ENCODE results near the gene BHLHE40. TPM values are rescaled to one million over a fixed set of nuclear protein-coding genes. Genes with fewer than 3 reads are reported as not detected.
A peak's percentile ranks its signal among the peaks of the same experiment; 100 is the strongest.

Gene BHLHE40
- total RNA-seq, 1 donor: 22.9 TPM

- TF ChIP-seq CTCF (IDR thresholded peaks at IDR 0.05; ENCODE audit: insufficient read depth, low read length): no peak
- no peak overlapping the region for H3K4me3 ChIP-seq (ENCODE audit: low read depth, low read length)
- no peak for DNase-seq (ENCODE audit: low read depth)
These were observed 40.4 kb downstream of the BHLHE40 start for GRCh38 chr3:5019411-5020241.

DNA sequence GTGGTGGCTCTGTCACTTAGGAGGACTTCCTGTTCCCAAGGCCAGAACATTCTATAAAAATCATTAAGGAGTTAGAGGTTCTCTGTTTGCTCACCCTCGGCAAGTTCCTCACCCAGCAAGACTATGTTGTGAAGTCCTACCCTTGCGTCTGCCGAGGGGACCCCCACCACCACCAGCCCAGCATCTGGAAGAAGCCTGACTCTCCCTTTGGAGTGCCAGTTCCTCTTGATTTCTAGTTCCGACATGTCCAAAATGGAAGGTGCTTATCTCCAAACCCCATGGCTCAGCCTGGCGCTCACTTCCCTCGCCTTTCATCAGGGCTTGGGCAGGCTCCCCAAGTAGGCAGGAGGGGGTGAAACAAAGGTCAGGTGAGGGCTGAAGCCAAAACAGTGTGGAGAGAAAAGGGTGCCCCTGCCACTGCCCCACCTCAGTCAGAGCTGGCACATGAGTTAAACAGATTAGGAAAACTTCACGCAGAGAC is 41.0 kb downstream of the BHLHE40 start:
- H3K4me3 ChIP-seq (ENCODE audit: low read depth, low read length): no peak overlapping the region
- no peak for DNase-seq (ENCODE audit: low read depth)
- TF ChIP-seq CTCF (IDR thresholded peaks at IDR 0.05; ENCODE audit: insufficient read depth, low read length): no peak

DNA sequence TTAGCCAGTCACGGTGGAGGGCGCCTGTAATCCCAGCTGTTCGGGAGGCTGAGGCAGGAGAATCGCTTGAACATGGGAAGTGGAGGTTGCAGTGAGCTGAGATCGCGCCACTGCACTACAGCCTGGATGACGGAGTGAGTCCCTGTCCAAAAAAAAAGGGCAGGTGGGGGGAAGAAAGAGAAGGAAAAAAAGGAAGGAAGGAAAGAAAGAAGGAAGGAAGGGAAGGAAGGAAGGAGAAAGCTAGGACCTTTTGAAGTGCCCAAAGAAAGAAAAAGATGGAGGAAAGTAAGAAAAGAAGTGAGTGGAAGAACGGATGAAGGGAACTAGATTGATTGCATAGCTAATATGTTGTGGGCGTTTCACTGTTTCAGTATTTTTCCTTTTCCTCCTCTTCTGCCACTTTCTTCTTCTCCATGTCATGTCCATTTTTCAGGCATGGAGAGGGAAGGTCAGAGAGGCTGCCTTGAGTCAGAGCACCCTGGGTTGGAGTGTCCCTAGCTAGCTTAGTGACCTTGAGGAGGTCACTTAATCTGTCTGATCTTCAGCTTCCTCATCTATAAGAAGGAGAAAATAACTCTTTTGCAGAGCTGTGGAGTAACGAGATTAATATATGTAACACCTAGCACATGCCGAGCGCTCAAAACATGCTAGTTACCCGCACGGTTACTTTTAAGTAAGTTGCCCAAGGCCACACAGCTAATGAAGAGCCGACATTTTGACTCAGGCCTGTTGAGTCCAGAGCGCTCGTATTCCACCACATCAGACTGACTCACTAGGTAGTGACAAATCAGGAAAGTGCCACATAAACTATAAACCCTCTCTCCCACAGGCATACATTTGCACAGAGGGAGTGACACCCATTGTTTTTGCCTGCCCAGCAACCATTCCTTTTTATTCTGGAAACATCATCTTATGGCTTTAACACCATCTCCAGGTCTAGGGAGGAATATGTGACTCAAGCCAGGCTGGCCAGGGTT is 42.2 kb downstream of the BHLHE40 start:
- peak; percentile 44 for DNase-seq (ENCODE audit: low read depth)
- TF ChIP-seq CTCF (IDR thresholded peaks at IDR 0.05; ENCODE audit: insufficient read depth, low read length): no peak
- no peak overlapping the region for H3K4me3 ChIP-seq (ENCODE audit: low read depth, low read length)

- TF ChIP-seq CTCF (IDR thresholded peaks at IDR 0.05; ENCODE audit: insufficient read depth, low read length): no peak
- peak; percentile 30 for DNase-seq (ENCODE audit: low read depth)
- no peak overlapping the region for H3K4me3 ChIP-seq (ENCODE audit: low read depth, low read length)
These were observed 43.1 kb downstream of the BHLHE40 start for GRCh38 chr3:5022187-5022965.

DNA sequence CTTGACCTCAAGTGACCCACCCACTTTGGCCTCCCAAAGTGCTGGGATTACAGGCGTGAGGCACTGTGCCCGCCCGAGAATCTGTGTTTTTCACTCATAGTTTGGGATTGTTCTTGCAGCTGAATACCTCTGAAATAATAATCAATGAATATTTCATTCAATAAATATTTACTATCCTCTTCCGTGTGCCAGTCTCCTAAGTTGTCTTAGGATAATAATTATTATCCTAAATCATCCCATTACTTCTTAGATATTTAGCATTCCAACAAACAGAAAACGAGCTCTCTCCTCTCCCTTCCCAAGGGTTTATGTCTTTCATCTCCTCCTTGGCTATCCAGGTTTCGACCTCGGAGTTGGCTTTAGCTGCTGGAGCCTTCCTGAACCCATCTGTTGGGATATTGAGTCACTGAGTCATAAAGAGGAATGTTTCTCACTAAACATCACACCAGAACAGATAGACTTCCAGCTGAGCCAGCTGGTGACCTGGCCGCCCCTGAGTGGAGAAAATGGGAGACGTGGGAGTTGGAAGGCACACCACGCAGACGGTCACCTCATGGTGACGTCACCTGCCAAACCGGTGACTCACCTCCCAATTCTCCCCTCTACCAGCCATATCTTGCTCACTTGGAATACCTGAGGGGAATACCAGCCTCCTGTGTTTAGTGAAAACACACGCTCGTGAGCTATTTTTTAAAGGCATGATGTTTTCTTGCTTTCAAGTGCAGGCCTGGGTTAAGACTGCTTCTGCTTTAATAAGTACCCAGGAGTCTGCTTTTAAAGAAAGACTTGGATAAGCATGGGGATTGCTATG is 43.9 kb downstream of the BHLHE40 start:
- TF ChIP-seq CTCF (IDR thresholded peaks at IDR 0.05; ENCODE audit: insufficient read depth, low read length): no peak
- DNase-seq (ENCODE audit: low read depth): peak; percentile 98
- no peak overlapping the region for H3K4me3 ChIP-seq (ENCODE audit: low read depth, low read length)
